WTC11 (cell line): ENCODE measurements around the gene LSM6.

ENCODE experiments used
- CREM ChIP-seq: sonication (generic); formaldehyde crosslinking; IDR thresholded peaks from 2 replicates; pipeline ENCODE4 v1.8.1; 2022; ENCODE audit warnings: mild to moderate bottlenecking, missing genetic modification reagents, moderate library complexity
- CTCF ChIP-seq: fragments of 200-600 bp; IDR thresholded peaks from 2 replicates; pipeline ENCODE4 v1.8.0; 2022; ENCODE audit warnings: antibody characterized with exemption
- E2F5 ChIP-seq: sonication (generic); formaldehyde crosslinking; IDR thresholded peaks from 2 replicates; pipeline ENCODE4 v1.8.1; 2022; ENCODE audit warnings: mild to moderate bottlenecking, moderate library complexity, missing genetic modification reagents
- ESRRA ChIP-seq: sonication (generic); formaldehyde crosslinking; IDR thresholded peaks from 2 replicates; pipeline ENCODE4 v1.8.1; 2022; ENCODE audit warnings: mild to moderate bottlenecking, missing genetic modification reagents, borderline replicate concordance
- FOXK1 ChIP-seq: sonication (generic); formaldehyde crosslinking; IDR thresholded peaks from 2 replicates; pipeline ENCODE4 v1.8.0; 2022; ENCODE audit warnings: mild to moderate bottlenecking, moderate library complexity, missing genetic modification reagents
- IRF1 ChIP-seq: sonication (generic); formaldehyde crosslinking; IDR thresholded peaks from 2 replicates; pipeline ENCODE4 v1.8.0; 2023; ENCODE audit warnings: missing genetic modification reagents
- MXD4 ChIP-seq: fragments of 250-450 bp; sonication (Bioruptor Pico); IDR thresholded peaks from 2 replicates; pipeline ENCODE4 v1.8.0; 2021; ENCODE audit warnings: mild to moderate bottlenecking, moderate library complexity, borderline replicate concordance
- SP1 ChIP-seq: sonication (generic); formaldehyde crosslinking; conservative IDR thresholded peaks from 2 replicates; pipeline ENCODE4 v1.8.1; 2022; ENCODE audit warnings: missing genetic modification reagents
- USF2 ChIP-seq: sonication (generic); formaldehyde crosslinking; IDR thresholded peaks from 2 replicates; pipeline ENCODE4 v1.8.1; 2023; ENCODE audit warnings: mild to moderate bottlenecking, missing genetic modification reagents, moderate library complexity
- ZMAT4 ChIP-seq: fragments of 250-450 bp; sonication (Bioruptor Pico); IDR thresholded peaks from 2 replicates; pipeline ENCODE4 v1.9.0; 2021; ENCODE audit warnings: mild to moderate bottlenecking
- ZNF416 ChIP-seq: fragments of 250-450 bp; sonication (Bioruptor Pico); IDR thresholded peaks from 2 replicates; pipeline ENCODE4 v1.9.0; 2021; ENCODE audit warnings: mild to moderate bottlenecking, inconsistent platforms

- TF ChIP-seq CREM (CRISPR knock-in tag) (no peak), MXD4 (CRISPR knock-in tag) (no peak), SP1 (no peak), ZMAT4 (CRISPR knock-in tag) (no peak), ZNF416 (CRISPR knock-in tag) (no peak), CTCF (no peak), FOXK1 (CRISPR knock-in tag) (no peak), ESRRA (CRISPR knock-in tag) (no peak), IRF1 (CRISPR knock-in tag) (no peak), USF2 (no peak), E2F5 (CRISPR knock-in tag) (no peak)
Measured at GRCh38 chr4:146142768-146143167, 32.8 kb upstream of the LSM6 start.
